ENCODE data around the gene ASRGL1. TPM values are rescaled to one million over a fixed set of nuclear protein-coding genes. Genes with fewer than 3 reads are reported as not detected.

ASRGL1 gene
- total and polyA plus RNA-seq, 12 donors, result 0.48 to 17.2 (median 4.5) TPM

- Histone ChIP-seq H3K4me3 (no peak overlapping the region), H3K27me3 (no peaks in the 10 kb centered on the region), H3K27ac (no peak overlapping the region), H3K36me3 (replicated peaks in 1 of 2) (no peaks in the 10 kb centered on the region), H3K9me3 (replicated peaks in 1 of 3) (no peaks in the 10 kb centered on the region), H3K4me1 (replicated peaks in 1 of 2) (no peaks in the 10 kb centered on the region)
- intact Hi-C loops (cut with DNase I), result no loop called here
- 71 to 91% (median 77%) methylated on average over 3 to 5 of the region's 5 CpGs for WGBS, 4 donors
- no peak for TF ChIP-seq CTCF (IDR thresholded peaks at IDR 0.05)
- TF ChIP-seq POLR2A (IDR thresholded peaks at IDR 0.05), result no peak
- DNase-seq, result no peak
These were observed 74.3 kb downstream of the ASRGL1 start for GRCh38 chr11:62411524-62411923.

GRCh38 chr11:62413060-62413696 is 75.9 kb downstream of the ASRGL1 start:
- no peaks in the 10 kb centered on the region for H3K9me3 ChIP-seq (replicated peaks in 1 of 3)
- intact Hi-C loops (cut with DNase I), result no loop called here
- no peaks in the 10 kb centered on the region for H3K4me1 ChIP-seq (replicated peaks in 1 of 2)
- TF ChIP-seq POLR2A (IDR thresholded peaks at IDR 0.05) (no peak), CTCF (IDR thresholded peaks at IDR 0.05) (no peak)
- no peak for DNase-seq
- 30 to 79% (median 67%) methylated on average over 2 to 8 of the region's 8 CpGs for WGBS, 4 donors
- no peak overlapping the region for H3K4me3 ChIP-seq
- peak overlapping the region in 1 of 5 donors; percentile 68 for H3K27ac ChIP-seq
- no peaks in the 10 kb centered on the region for H3K27me3 ChIP-seq
- H3K36me3 ChIP-seq (replicated peaks in 1 of 2), result no peaks in the 10 kb centered on the region

GRCh38 chr11:62416596-62416995 is 79.3 kb downstream of the ASRGL1 start:
- no peak for TF ChIP-seq POLR2A (IDR thresholded peaks at IDR 0.05)
- Histone ChIP-seq H3K27ac (no peak overlapping the region), H3K9me3 (replicated peaks in 1 of 3) (no peaks in the 10 kb centered on the region), H3K36me3 (replicated peaks in 1 of 2) (no peaks in the 10 kb centered on the region), H3K4me3 (no peak overlapping the region), H3K4me1 (replicated peaks in 1 of 2) (no peaks in the 10 kb centered on the region), H3K27me3 (no peaks in the 10 kb centered on the region)
- WGBS, 4 donors, result 93 to 94% (median 94%) methylated on average over 12 of the region's 12 CpGs
- intact Hi-C loops (cut with DNase I), result no loop called here
- no peak for DNase-seq

GRCh38 chr11:62418136-62418535 is 80.9 kb downstream of the ASRGL1 start:
- Histone ChIP-seq H3K27ac (no peak overlapping the region), H3K4me3 (no peak overlapping the region), H3K36me3 (replicated peaks in 1 of 2) (no peaks in the 10 kb centered on the region), H3K27me3 (no peaks in the 10 kb centered on the region), H3K9me3 (replicated peaks in 1 of 3) (no peaks in the 10 kb centered on the region), H3K4me1 (replicated peaks in 1 of 2) (no peaks in the 10 kb centered on the region)
- intact Hi-C loops (cut with DNase I), result no loop called here
- whole genome bisulfite sequencing, 4 donors, result 74 to 87% (median 80%) methylated on average over 4 to 5 of the region's 5 CpGs
- TF ChIP-seq POLR2A (IDR thresholded peaks at IDR 0.05) (no peak), CTCF (IDR thresholded peaks at IDR 0.05) (no peak)
- no peak for DNase-seq

- H3K27me3 ChIP-seq, result no peaks in the 10 kb centered on the region
- DNase-seq, result no peak
- H3K9me3 ChIP-seq (replicated peaks in 1 of 3), result no peaks in the 10 kb centered on the region
- no peak for TF ChIP-seq CTCF (IDR thresholded peaks at IDR 0.05)
- no peak for TF ChIP-seq POLR2A (IDR thresholded peaks at IDR 0.05)
- H3K4me1 ChIP-seq (replicated peaks in 1 of 2), result no peaks in the 10 kb centered on the region
- WGBS, 4 donors, result 61 to 93% (median 83%) methylated on average over 3 to 4 of the region's 4 CpGs
- H3K36me3 ChIP-seq (replicated peaks in 1 of 2), result no peaks in the 10 kb centered on the region
- H3K4me3 ChIP-seq, result no peak within 1 kb of the TSS
- intact Hi-C loops (cut with DNase I), result no loop called here
- peak within 1 kb of the TSS in 2 of 5 donors; percentile 48 to 57 for H3K27ac ChIP-seq
These were observed 81.5 kb downstream of the ASRGL1 start, which contains the start of gene SCGB1A1 for GRCh38 chr11:62418733-62419132. SCGB1A1 (plus strand) TSS chr11:62419033; CDS start chr11:62419096, 63 bp downstream.
